H1 (cell line): ENCODE results near the gene TEX29. TPM values are rescaled to one million over a fixed set of nuclear protein-coding genes. Genes with fewer than 3 reads are reported as not detected.

Experiments used
- CHD1 ChIP-seq: IDR thresholded peaks from 2 replicates; pipeline ENCODE4 v1.6.1; 2012; ENCODE audit warnings: low read depth, low read length, improper control_type of control experiment
- CREB1 ChIP-seq: IDR thresholded peaks from 2 replicates; pipeline ENCODE4 v1.6.1; 2012; ENCODE audit warnings: inconsistent platforms
- EP300 ChIP-seq, 2 experiments: IDR thresholded peaks; 1 replicate in 1 of 2; 2 replicates in 1 of 2; pipeline ENCODE4 v1.6.1; 2011 to 2012; ENCODE audit warnings: low read depth in 2 of 2, low read length in 2 of 2, mild to moderate bottlenecking in 2 of 2, borderline replicate concordance in 1 of 2, inconsistent platforms in 1 of 2, moderate library complexity in 1 of 2
- EZH2 ChIP-seq: fragments of 200-600 bp; sonication (generic); IDR thresholded peaks from 2 replicates; pipeline ENCODE4 v1.7.1; 2012; ENCODE audit warnings: low read depth, mild to moderate bottlenecking, moderate library complexity, low read length, inconsistent platforms; ENCODE audit not compliant: severe bottlenecking
- FOSL1 ChIP-seq: IDR thresholded peaks from 2 replicates; pipeline ENCODE4 v1.6.1; 2011; ENCODE audit warnings: mild to moderate bottlenecking, low read depth, low read length, moderate library complexity; ENCODE audit not compliant: insufficient read depth
- JUN ChIP-seq: IDR thresholded peaks from 2 replicates; pipeline ENCODE4 v1.6.1; 2011; ENCODE audit warnings: low read depth, mild to moderate bottlenecking, improper control_type of control experiment, low read length
- KDM4A ChIP-seq: IDR thresholded peaks from one replicate; pipeline ENCODE4 v1.7.1; 2012; ENCODE audit warnings: low read depth, mild to moderate bottlenecking, moderate library complexity, low read length, inconsistent platforms; ENCODE audit not compliant: severe bottlenecking
- MAFK ChIP-seq: IDR thresholded peaks from 2 replicates; pipeline ENCODE4 v1.6.1; 2012; ENCODE audit warnings: low read depth, mild to moderate bottlenecking, improper control_type of control experiment, low read length
- SP2 ChIP-seq: IDR thresholded peaks from 2 replicates; pipeline ENCODE4 v1.6.1; 2012; ENCODE audit warnings: mild to moderate bottlenecking, low read length, inconsistent platforms
- SP4 ChIP-seq: IDR thresholded peaks from 2 replicates; pipeline ENCODE4 v1.6.1; 2012; ENCODE audit warnings: low read length, inconsistent platforms
- ZNF274 ChIP-seq: IDR thresholded peaks from 2 replicates; pipeline ENCODE4 v1.7.0; 2012; ENCODE audit warnings: low read length, borderline replicate concordance; ENCODE audit errors: extremely low read depth
- polyA plus RNA-seq, 7 experiments: library from polyadenylated mRNA; depleted of rRNA in 3 of 7; stranded (reverse) in 5 of 7; unstranded in 2 of 7; fragments of >200 nt in 5 of 7; fragments of 200-250 nt in 2 of 7; gene quantifications; 1 replicate in 5 of 7; 2 replicates in 1 of 7; 4 replicates in 1 of 7; pipeline versions ENCODE4 v1.2.1 to v1.2.3, GENCODE V29; 2011 to 2013; ENCODE audit warnings: missing spikeins in 2 of 7, mixed read lengths in 2 of 7
- total RNA-seq: library from RNA; stranded (reverse); fragmentation: NEBNext Ultra II Directional; extraction: Animal tissue kit (Norgen Biotek cat#: 25700); gene quantifications from 2 replicates; pipeline ENCODE4 v1.2.1, GENCODE V29; 2021
- TF ChIP-seq, protein P1 (sequence below): IDR thresholded peaks from 2 replicates; pipeline ENCODE4 v1.6.1; 2012; ENCODE audit warnings: inconsistent platforms

Gene TEX29
- total and polyA plus RNA-seq, 2 of the 8 experiments (the other 6 are each of a cell fraction or from before 2014, with no cell fraction given) = 0.08 TPM; not detected in 1

DNA sequence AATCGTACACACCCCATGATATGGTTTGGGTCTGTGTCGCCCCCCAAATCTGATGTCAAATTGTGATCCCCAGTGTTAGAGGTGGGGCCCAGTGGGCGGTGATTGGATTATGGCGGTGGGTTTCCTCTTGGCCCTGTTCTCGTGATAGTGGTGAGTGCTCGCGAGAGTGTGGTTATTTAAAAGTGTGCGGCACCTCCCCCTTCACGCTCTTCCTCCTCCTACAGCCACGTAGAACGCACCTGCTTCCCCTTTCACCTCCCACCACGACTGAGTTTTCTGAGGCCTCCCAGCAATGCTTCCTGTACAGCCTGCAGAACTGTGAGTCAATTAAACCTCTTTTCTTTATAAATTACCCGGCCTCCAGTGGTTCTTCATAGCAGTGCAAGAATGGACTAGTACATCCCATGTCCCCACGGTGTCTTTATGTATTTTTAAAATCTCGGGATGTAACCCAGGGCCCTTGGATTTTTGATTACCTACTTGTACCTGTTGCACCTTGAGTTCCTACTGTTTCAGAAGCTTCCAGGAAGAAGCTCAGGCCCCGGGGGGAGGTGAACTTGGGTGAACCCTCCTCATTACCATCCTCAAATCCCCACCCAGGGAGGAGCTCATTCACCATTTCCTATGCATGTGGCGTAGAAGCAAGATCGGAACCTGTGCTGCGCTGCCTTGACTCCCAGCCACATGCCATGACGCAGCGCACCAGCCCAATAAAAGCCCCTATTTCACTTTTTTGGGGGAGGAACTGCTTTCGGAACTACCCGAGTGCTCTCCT lies 52.4 kb downstream of the TEX29 start (continued):
- TF ChIP-seq, protein P1, sequence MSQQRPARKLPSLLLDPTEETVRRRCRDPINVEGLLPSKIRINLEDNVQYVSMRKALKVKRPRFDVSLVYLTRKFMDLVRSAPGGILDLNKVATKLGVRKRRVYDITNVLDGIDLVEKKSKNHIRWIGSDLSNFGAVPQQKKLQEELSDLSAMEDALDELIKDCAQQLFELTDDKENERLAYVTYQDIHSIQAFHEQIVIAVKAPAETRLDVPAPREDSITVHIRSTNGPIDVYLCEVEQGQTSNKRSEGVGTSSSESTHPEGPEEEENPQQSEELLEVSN = no peak
- no peak for TF ChIP-seq JUN
- TF ChIP-seq EZH2 = no peak
- TF ChIP-seq SP2 = no peak
- TF ChIP-seq ZNF274 = no peak
- no peak for TF ChIP-seq KDM4A
- TF ChIP-seq MAFK = no peak
- TF ChIP-seq EP300 (IDR thresholded peaks at IDR 0.05; ENCODE audit: borderline replicate concordance in 1 of 2, low read depth in 2 of 2, low read length in 2 of 2) = no peak
- no peak for TF ChIP-seq SP4
- no peak for TF ChIP-seq CREB1
- no peak for TF ChIP-seq CHD1
- no peak for TF ChIP-seq FOSL1
